Measurements from ENCODE around the gene COQ8A.

- TF ChIP-seq CTCF (IDR thresholded peaks at IDR 0.05; ENCODE audit: poor library complexity), result no peak
- no peak for TF ChIP-seq EZH2phosphoT487 (IDR thresholded peaks at IDR 0.05; ENCODE audit: low read depth, severe bottlenecking, unreplicated experiment)
- TF ChIP-seq EZH2 (IDR thresholded peaks at IDR 0.05; ENCODE audit: borderline replicate concordance), result no peak
Measured at GRCh38 chr1:226919587-226919986, 20.5 kb upstream of the COQ8A start.

Measured in hepatocyte (in vitro differentiated cells).